HepG2 (cell line): ENCODE measurements around the gene FKBP1A. TPM values are rescaled to one million over a fixed set of nuclear protein-coding genes. Genes with fewer than 3 reads are reported as not detected.

ENCODE experiments used
- KDM5B ChIP-seq: sonication (generic); formaldehyde crosslinking; IDR thresholded peaks from 2 replicates; pipeline ENCODE4 v1.4.0; 2020; ENCODE audit warnings: missing genetic modification reagents, mild to moderate bottlenecking, borderline replicate concordance
- POLR2A ChIP-seq, 2 experiments: IDR thresholded peaks; 2 replicates each; pipeline ENCODE4 v1.6.1; 2011; ENCODE audit warnings: low read depth in 2 of 2, low read length in 2 of 2, mild to moderate bottlenecking in 1 of 2, moderate library complexity in 1 of 2; ENCODE audit not compliant: insufficient read depth in 1 of 2
- SOX13 ChIP-seq, 3 experiments: fragments of 450-650 bp in 1 of 3; sonication (generic) in 1 of 3; formaldehyde crosslinking in 1 of 3; IDR thresholded peaks in 2 of 3; conservative IDR thresholded peaks in 1 of 3; 2 replicates each; pipeline versions ENCODE4 v1.5.0 to v1.6.1; 2016 to 2020; ENCODE audit warnings: antibody characterized with exemption in 1 of 3, mild to moderate bottlenecking in 1 of 3, missing compliant biosample characterization in 1 of 3, missing genetic modification reagents in 1 of 3, moderate library complexity in 1 of 3
- SPEN ChIP-seq: sonication (generic); formaldehyde crosslinking; IDR thresholded peaks from 2 replicates; pipeline ENCODE4 v1.5.1; 2020; ENCODE audit warnings: low read depth, mild to moderate bottlenecking, missing genetic modification reagents
- ZBTB38 ChIP-seq: sonication (generic); formaldehyde crosslinking; IDR thresholded peaks from 2 replicates; pipeline ENCODE4 v1.5.1; 2020; ENCODE audit warnings: mild to moderate bottlenecking, missing genetic modification reagents
- ZFP37 ChIP-seq: sonication (generic); formaldehyde crosslinking; IDR thresholded peaks from 2 replicates; pipeline ENCODE4 v1.4.0; 2020; ENCODE audit warnings: missing genetic modification reagents, borderline replicate concordance
- ZNF124 ChIP-seq: sonication (generic); formaldehyde crosslinking; IDR thresholded peaks from 2 replicates; pipeline ENCODE4 v1.4.0; 2020; ENCODE audit warnings: missing genetic modification reagents
- ZNF225 ChIP-seq: sonication (generic); formaldehyde crosslinking; IDR thresholded peaks from 2 replicates; pipeline ENCODE4 v1.4.0; 2020; ENCODE audit warnings: mild to moderate bottlenecking, missing genetic modification reagents
- ZNF33B ChIP-seq: sonication (generic); formaldehyde crosslinking; IDR thresholded peaks from 2 replicates; pipeline ENCODE4 v1.5.1; 2020; ENCODE audit warnings: mild to moderate bottlenecking, missing genetic modification reagents
- ZNF382 ChIP-seq: sonication (generic); formaldehyde crosslinking; IDR thresholded peaks from 2 replicates; pipeline ENCODE4 v1.5.0; 2020; ENCODE audit warnings: missing genetic modification reagents, mild to moderate bottlenecking, borderline replicate concordance
- ZNF883 ChIP-seq: sonication (generic); formaldehyde crosslinking; IDR thresholded peaks from 2 replicates; pipeline ENCODE4 v1.5.1; 2020; ENCODE audit warnings: mild to moderate bottlenecking, missing genetic modification reagents; ENCODE audit errors: not compliant biosample characterization
- polyA plus RNA-seq, 8 experiments: library from polyadenylated mRNA; depleted of rRNA in 3 of 8; stranded (reverse) in 7 of 8; unstranded in 1 of 8; fragments of >200 nt; fragmentation: Illumina TruSeq in 4 of 8; extraction: Trizol in 4 of 8; gene quantifications; 2 replicates each; pipeline versions ENCODE4 v1.2.1 to v1.2.3, GENCODE V29; 2011 to 2016; ENCODE audit warnings: low read depth in 4 of 8, missing spikeins in 1 of 8, mixed read lengths in 1 of 8; ENCODE audit not compliant: insufficient read depth in 1 of 8
- total RNA-seq, 5 experiments: library from RNA; depleted of rRNA; stranded (reverse); fragments of >200 nt; fragmentation: Illumina TruSeq; extraction: Trizol; gene quantifications; 2 replicates each; pipeline ENCODE4 v1.2.3, GENCODE V29; 2016; ENCODE audit warnings: low read depth in 1 of 5
- TF ChIP-seq, protein P1 (sequence below): sonication (generic); formaldehyde crosslinking; IDR thresholded peaks from 2 replicates; pipeline ENCODE4 v1.4.0; 2020; ENCODE audit warnings: low read depth, missing genetic modification reagents
- TF ChIP-seq, protein P2 (sequence below): sonication (generic); formaldehyde crosslinking; IDR thresholded peaks from 2 replicates; pipeline ENCODE4 v1.4.0; 2020; ENCODE audit warnings: missing genetic modification reagents
- TF ChIP-seq, protein P3 (sequence below): sonication (generic); formaldehyde crosslinking; IDR thresholded peaks from 2 replicates; pipeline ENCODE4 v1.4.0; 2020; ENCODE audit warnings: mild to moderate bottlenecking, missing genetic modification reagents

Gene FKBP1A
- total and polyA plus RNA-seq, 2 of the 13 experiments (the other 11 are each of a cell fraction or from before 2014, with no cell fraction given), result 119 to 468 TPM

DNA sequence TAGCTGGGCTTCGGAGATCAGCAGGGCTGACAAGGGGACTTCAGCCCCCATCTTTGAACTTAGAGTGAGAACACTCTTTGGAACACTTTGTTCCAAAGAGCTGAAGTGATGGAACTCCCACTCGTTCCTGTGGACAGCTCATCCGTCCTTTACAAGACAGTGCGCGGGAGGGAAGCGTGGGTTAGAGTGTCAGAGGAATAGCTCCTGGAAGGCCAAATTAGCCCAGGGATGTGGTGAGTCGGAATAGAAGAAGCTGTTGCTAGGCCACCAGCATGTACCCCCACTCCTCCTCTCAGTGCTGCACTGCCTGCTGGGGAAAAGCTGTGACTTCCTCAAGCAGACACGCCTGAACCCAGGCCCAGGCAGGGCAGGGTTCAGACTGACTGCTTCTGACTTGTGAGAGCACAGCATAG lies 65.6 kb downstream of the FKBP1A start (continued):
- TF ChIP-seq, protein P1, sequence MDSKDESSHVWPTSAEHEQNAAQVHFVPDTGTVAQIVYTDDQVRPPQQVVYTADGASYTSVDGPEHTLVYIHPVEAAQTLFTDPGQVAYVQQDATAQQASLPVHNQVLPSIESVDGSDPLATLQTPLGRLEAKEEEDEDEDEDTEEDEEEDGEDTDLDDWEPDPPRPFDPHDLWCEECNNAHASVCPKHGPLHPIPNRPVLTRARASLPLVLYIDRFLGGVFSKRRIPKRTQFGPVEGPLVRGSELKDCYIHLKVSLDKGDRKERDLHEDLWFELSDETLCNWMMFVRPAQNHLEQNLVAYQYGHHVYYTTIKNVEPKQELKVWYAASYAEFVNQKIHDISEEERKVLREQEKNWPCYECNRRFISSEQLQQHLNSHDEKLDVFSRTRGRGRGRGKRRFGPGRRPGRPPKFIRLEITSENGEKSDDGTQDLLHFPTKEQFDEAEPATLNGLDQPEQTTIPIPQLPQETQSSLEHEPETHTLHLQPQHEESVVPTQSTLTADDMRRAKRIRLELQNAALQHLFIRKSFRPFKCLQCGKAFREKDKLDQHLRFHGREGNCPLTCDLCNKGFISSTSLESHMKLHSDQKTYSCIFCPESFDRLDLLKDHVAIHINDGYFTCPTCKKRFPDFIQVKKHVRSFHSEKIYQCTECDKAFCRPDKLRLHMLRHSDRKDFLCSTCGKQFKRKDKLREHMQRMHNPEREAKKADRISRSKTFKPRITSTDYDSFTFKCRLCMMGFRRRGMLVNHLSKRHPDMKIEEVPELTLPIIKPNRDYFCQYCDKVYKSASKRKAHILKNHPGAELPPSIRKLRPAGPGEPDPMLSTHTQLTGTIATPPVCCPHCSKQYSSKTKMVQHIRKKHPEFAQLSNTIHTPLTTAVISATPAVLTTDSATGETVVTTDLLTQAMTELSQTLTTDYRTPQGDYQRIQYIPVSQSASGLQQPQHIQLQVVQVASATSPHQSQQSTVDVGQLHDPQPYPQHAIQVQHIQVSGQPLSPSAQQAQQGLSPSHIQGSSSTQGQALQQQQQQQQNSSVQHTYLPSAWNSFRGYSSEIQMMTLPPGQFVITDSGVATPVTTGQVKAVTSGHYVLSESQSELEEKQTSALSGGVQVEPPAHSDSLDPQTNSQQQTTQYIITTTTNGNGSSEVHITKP (CRISPR knock-in tag), result 0 out of 2 replicates have a peak, but pooled peaks have one; percentile 7
- TF ChIP-seq ZNF124 (no peak), SOX13 (IDR thresholded peaks at IDR 0.05) (no peak), SOX13 (CRISPR knock-in tag; conservative IDR thresholded peaks at IDR 0.05 in 1 of 2, IDR thresholded peaks at IDR 0.05 in 1 of 2) (0 out of 4 replicates have a peak, but pooled peaks of 1 of the 2 experiments have one; percentile 22), ZNF33B (CRISPR knock-in tag) (0 out of 2 replicates have a peak, but pooled peaks have one; percentile 23), ZNF382 (no peak), ZNF883 (peak; percentile 48), ZNF225 (CRISPR knock-in tag) (0 out of 2 replicates have a peak, but pooled peaks have one; percentile 71), SPEN (peak; percentile 9; the same call in 1 of the 2 replicates), ZBTB38 (CRISPR knock-in tag) (peak; percentile 82), KDM5B (CRISPR knock-in tag) (peak; percentile 3; the same call in 1 of the 2 replicates), ZFP37 (CRISPR knock-in tag) (0 out of 2 replicates have a peak, but pooled peaks have one; percentile 38), POLR2A (IDR thresholded peaks at IDR 0.05; ENCODE audit: insufficient read depth in 1 of 2, low read depth in 2 of 2, low read length in 2 of 2) (0 out of 4 replicates have a peak, but pooled peaks of 1 of the 2 experiments have one; percentile 32)
- TF ChIP-seq, protein P2, sequence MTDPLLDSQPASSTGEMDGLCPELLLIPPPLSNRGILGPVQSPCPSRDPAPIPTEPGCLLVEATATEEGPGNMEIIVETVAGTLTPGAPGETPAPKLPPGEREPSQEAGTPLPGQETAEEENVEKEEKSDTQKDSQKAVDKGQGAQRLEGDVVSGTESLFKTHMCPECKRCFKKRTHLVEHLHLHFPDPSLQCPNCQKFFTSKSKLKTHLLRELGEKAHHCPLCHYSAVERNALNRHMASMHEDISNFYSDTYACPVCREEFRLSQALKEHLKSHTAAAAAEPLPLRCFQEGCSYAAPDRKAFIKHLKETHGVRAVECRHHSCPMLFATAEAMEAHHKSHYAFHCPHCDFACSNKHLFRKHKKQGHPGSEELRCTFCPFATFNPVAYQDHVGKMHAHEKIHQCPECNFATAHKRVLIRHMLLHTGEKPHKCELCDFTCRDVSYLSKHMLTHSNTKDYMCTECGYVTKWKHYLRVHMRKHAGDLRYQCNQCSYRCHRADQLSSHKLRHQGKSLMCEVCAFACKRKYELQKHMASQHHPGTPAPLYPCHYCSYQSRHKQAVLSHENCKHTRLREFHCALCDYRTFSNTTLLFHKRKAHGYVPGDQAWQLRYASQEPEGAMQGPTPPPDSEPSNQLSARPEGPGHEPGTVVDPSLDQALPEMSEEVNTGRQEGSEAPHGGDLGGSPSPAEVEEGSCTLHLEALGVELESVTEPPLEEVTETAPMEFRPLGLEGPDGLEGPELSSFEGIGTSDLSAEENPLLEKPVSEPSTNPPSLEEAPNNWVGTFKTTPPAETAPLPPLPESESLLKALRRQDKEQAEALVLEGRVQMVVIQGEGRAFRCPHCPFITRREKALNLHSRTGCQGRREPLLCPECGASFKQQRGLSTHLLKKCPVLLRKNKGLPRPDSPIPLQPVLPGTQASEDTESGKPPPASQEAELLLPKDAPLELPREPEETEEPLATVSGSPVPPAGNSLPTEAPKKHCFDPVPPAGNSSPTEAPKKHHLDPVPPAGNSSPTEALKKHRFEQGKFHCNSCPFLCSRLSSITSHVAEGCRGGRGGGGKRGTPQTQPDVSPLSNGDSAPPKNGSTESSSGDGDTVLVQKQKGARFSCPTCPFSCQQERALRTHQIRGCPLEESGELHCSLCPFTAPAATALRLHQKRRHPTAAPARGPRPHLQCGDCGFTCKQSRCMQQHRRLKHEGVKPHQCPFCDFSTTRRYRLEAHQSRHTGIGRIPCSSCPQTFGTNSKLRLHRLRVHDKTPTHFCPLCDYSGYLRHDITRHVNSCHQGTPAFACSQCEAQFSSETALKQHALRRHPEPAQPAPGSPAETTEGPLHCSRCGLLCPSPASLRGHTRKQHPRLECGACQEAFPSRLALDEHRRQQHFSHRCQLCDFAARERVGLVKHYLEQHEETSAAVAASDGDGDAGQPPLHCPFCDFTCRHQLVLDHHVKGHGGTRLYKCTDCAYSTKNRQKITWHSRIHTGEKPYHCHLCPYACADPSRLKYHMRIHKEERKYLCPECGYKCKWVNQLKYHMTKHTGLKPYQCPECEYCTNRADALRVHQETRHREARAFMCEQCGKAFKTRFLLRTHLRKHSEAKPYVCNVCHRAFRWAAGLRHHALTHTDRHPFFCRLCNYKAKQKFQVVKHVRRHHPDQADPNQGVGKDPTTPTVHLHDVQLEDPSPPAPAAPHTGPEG (CRISPR knock-in tag), result no peak
- TF ChIP-seq, protein P3, sequence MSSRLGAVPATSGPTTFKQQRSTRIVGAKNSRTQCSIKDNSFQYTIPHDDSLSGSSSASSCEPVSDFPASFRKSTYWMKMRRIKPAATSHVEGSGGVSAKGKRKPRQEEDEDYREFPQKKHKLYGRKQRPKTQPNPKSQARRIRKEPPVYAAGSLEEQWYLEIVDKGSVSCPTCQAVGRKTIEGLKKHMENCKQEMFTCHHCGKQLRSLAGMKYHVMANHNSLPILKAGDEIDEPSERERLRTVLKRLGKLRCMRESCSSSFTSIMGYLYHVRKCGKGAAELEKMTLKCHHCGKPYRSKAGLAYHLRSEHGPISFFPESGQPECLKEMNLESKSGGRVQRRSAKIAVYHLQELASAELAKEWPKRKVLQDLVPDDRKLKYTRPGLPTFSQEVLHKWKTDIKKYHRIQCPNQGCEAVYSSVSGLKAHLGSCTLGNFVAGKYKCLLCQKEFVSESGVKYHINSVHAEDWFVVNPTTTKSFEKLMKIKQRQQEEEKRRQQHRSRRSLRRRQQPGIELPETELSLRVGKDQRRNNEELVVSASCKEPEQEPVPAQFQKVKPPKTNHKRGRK (CRISPR knock-in tag), result no peak
